Cardiac muscle cell (in vitro differentiated cells and primary cell): ENCODE results near the gene USP48. TPM values are rescaled to one million over a fixed set of nuclear protein-coding genes. Genes with fewer than 3 reads are reported as not detected.

Source experiments
- DNase-seq, 2 donors: peaks; one replicate each; pipeline versions ENCODE4 v3.0.0 to v3.0.0-alpha.2; 2010 to 2017; ENCODE audit warnings: low read depth in 1 of 2, low spot score in 1 of 2
- H3K27ac ChIP-seq: fragments of 200-600 bp; sonication (generic); 2 replicates; pipeline ENCODE4 v1.5.1; 2016
- H3K27me3 ChIP-seq: fragments of 200-600 bp; sonication (generic); 2 replicates; pipeline ENCODE4 v1.6.0; 2016; ENCODE audit warnings: control low read depth
- H3K36me3 ChIP-seq: fragments of 200-600 bp; sonication (generic); 2 replicates; pipeline ENCODE4 v1.5.1; 2016; ENCODE audit warnings: control low read depth
- H3K4me1 ChIP-seq: fragments of 200-600 bp; sonication (generic); 2 replicates; pipeline ENCODE4 v1.8.1; 2017; ENCODE audit warnings: low read depth, mild to moderate bottlenecking, mixed run types
- H3K4me3 ChIP-seq: fragments of 200-600 bp; sonication (generic); 2 replicates; pipeline ENCODE4 v1.5.1; 2016; ENCODE audit warnings: mild to moderate bottlenecking
- H3K9me3 ChIP-seq: fragments of 200-600 bp; sonication (generic); 2 replicates; pipeline ENCODE4 v1.5.1; 2017; ENCODE audit warnings: low read depth, mild to moderate bottlenecking, control low read depth
- polyA plus RNA-seq: library from polyadenylated mRNA; unstranded; fragments of >200 nt; fragmentation: Nextera tagmentation; extraction: Ambion mirVana; gene quantifications from 2 replicates; pipeline ENCODE4 v1.2.1, GENCODE V29; 2016
- total RNA-seq: library from RNA; depleted of rRNA; stranded (reverse); fragments of >200 nt; gene quantifications from 2 replicates; pipeline ENCODE4 v1.2.3, GENCODE V29; 2016
- TF ChIP-seq, protein P1 (sequence below): IDR thresholded peaks from 2 replicates; pipeline ENCODE4 v1.5.1; 2012; ENCODE audit warnings: low read depth, mild to moderate bottlenecking, low read length

The USP48 gene
- total and polyA plus RNA-seq, 2 experiments from 2014 or later, result 29.6 to 52.4 TPM

GRCh38 chr1:21644348-21644747 lies 138.6 kb downstream of the USP48 start:
- H3K4me1 ChIP-seq, result no peaks in the 10 kb centered on the region
- no peaks in the 10 kb centered on the region for H3K9me3 ChIP-seq
- TF ChIP-seq, protein P1, sequence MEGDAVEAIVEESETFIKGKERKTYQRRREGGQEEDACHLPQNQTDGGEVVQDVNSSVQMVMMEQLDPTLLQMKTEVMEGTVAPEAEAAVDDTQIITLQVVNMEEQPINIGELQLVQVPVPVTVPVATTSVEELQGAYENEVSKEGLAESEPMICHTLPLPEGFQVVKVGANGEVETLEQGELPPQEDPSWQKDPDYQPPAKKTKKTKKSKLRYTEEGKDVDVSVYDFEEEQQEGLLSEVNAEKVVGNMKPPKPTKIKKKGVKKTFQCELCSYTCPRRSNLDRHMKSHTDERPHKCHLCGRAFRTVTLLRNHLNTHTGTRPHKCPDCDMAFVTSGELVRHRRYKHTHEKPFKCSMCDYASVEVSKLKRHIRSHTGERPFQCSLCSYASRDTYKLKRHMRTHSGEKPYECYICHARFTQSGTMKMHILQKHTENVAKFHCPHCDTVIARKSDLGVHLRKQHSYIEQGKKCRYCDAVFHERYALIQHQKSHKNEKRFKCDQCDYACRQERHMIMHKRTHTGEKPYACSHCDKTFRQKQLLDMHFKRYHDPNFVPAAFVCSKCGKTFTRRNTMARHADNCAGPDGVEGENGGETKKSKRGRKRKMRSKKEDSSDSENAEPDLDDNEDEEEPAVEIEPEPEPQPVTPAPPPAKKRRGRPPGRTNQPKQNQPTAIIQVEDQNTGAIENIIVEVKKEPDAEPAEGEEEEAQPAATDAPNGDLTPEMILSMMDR, result no peak
- DNase-seq, result no peak
- no peaks in the 10 kb centered on the region for H3K36me3 ChIP-seq
- no peak overlapping the region for H3K27ac ChIP-seq
- no peak overlapping the region for H3K4me3 ChIP-seq
- no peaks in the 10 kb centered on the region for H3K27me3 ChIP-seq

GRCh38 chr1:21643624-21644023 lies 139.3 kb downstream of the USP48 start:
- TF ChIP-seq, protein P1, result no peak
- no peaks in the 10 kb centered on the region for H3K36me3 ChIP-seq
- no peak overlapping the region for H3K4me3 ChIP-seq
- DNase-seq, result no peak
- H3K27me3 ChIP-seq, result no peaks in the 10 kb centered on the region
- no peaks in the 10 kb centered on the region for H3K4me1 ChIP-seq
- no peak overlapping the region for H3K27ac ChIP-seq
- no peaks in the 10 kb centered on the region for H3K9me3 ChIP-seq

DNA sequence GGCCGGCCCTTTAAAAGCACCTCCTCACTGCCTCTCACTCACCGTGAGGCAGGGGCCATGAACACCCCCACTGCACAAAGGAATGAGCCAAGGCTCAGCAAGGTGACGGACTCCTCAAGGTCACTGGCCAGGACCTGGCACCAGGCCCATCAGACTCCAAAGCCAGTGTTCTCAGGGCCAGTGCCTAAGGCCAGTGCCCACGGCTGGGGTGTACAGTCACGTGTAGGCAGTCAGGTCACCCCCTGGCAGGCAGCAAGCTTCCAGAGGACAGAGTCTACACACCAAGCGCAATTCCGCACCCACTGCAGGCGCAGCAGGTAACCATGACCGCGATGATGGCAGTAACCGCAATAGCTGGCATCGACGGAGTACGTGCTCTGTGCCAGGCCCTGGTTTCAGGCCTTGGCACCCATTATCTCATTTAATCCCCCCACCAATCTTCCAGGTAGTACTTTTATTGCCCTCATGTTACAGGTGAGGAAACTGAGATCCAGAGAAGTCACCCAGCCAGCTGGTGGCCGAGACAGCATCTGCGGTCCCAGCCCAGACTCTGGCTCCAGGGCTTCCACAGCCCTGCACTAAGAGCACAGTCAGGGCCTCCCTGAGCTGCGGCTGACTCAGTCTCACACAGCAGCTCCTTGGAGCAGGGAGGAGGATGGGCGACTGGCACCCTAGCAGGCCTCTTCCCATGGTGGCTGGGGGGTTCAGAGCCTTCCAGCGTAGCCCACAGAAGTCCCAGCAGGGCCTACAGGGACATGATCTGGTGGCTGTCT lies 140.8 kb downstream of the USP48 start:
- no peak overlapping the region for H3K27ac ChIP-seq

GRCh38 chr1:21641537-21641936 lies 141.4 kb downstream of the USP48 start:
- TF ChIP-seq, protein P1, result no peak
- Histone ChIP-seq H3K4me3 (no peak overlapping the region), H3K9me3 (no peaks in the 10 kb centered on the region), H3K36me3 (no peaks in the 10 kb centered on the region), H3K27ac (no peak overlapping the region), H3K4me1 (no peaks in the 10 kb centered on the region), H3K27me3 (no peaks in the 10 kb centered on the region)
- no peak for DNase-seq

More for the DNA sequence above, 140.8 kb downstream of the USP48 start:
- no peak for DNase-seq
- Histone ChIP-seq H3K9me3 (no peaks in the 10 kb centered on the region), H3K27me3 (no peaks in the 10 kb centered on the region), H3K36me3 (no peaks in the 10 kb centered on the region), H3K4me3 (no peak overlapping the region), H3K4me1 (no peaks in the 10 kb centered on the region)
- TF ChIP-seq, protein P1, result no peak

- Histone ChIP-seq H3K27ac (no peak overlapping the region), H3K36me3 (no peaks in the 10 kb centered on the region), H3K9me3 (no peaks in the 10 kb centered on the region), H3K27me3 (no peaks in the 10 kb centered on the region), H3K4me1 (no peaks in the 10 kb centered on the region), H3K4me3 (no peak overlapping the region)
- no peak for DNase-seq
- TF ChIP-seq, protein P1, result no peak
Measured at GRCh38 chr1:21641076-21641475, 141.9 kb downstream of the USP48 start.
